GM18519 (cell line): Measurements from ENCODE around the gene RAB11B.
"Not testable (repeated sequence)": the region's sequence is repeated elsewhere in the genome, so short reads cannot be mapped to it uniquely, and the experiment has no call there.

Source experiments
- ATAC-seq: cut with Tn5 transposase; IDR thresholded peaks from one replicate; pipeline ENCODE4 v1.9.1; 2021; ENCODE audit warnings: mild to moderate bottlenecking, moderate library complexity; ENCODE audit not compliant: unreplicated experiment, low FRiP score

The RAB11B gene

DNA sequence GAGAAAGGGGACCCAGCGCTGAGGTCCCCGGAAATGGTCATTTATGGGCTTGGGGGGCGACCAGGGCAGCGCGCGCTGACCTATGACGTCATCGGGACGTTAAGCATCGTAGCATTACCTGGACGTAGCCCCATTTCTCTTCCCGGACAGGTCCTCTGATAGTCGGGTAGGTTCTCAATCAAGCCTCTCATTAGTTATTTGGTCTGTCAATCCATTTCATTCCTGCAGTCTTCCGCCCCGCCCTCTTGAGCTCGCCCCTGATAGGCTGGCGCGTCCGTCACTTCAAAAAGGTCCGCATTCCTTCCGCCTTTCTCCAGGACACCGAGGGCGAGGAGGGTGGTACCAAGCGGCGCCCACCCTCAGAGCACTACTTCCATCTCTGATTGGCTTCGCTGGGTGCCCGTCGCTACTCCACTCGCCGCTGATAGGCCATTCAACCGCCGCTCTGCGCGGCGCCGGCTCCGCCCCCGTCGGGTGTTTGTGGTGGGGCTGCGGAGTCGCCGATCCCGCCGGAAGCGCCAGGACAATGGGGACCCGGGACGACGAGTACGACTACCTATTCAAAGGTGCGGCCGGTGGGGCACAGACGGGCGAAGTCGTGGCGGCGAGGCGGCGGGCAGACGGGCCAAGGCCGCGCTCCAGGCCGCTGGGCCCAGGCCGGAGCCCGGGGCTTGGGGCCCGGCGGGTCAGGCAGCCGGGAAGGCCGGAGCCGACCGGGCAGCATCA is at the start of gene RAB11B:
Gene RAB11B (plus strand): TSS at position 470 of the 726 bp plus-strand sequence. CDS start 57 bp downstream, at position 527.
- peak; percentile 82 for ATAC-seq

- not testable (repeated sequence) for ATAC-seq
Observed at GRCh38 chr19:8341504-8341903, 48.7 kb upstream of the RAB11B start.

DNA sequence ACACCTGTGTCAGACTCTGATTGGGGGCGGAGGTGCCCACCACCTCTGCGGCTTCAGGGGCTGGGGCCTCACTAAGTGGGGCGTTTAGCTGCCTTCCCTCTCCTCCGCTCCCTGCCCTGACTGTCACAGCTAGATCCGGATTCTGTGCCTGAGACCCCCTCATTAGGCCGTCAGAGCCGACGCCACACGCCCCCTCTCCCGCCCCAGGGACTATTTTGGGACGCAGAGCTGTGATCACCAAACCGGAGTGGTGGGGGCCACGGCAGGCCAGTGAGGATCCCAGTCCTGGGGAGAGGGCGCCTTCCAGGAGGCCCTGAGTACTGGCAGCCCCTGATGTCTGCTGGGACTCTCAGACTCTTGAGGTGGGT is 47.9 kb upstream of the RAB11B start:
- ATAC-seq = no peak

DNA sequence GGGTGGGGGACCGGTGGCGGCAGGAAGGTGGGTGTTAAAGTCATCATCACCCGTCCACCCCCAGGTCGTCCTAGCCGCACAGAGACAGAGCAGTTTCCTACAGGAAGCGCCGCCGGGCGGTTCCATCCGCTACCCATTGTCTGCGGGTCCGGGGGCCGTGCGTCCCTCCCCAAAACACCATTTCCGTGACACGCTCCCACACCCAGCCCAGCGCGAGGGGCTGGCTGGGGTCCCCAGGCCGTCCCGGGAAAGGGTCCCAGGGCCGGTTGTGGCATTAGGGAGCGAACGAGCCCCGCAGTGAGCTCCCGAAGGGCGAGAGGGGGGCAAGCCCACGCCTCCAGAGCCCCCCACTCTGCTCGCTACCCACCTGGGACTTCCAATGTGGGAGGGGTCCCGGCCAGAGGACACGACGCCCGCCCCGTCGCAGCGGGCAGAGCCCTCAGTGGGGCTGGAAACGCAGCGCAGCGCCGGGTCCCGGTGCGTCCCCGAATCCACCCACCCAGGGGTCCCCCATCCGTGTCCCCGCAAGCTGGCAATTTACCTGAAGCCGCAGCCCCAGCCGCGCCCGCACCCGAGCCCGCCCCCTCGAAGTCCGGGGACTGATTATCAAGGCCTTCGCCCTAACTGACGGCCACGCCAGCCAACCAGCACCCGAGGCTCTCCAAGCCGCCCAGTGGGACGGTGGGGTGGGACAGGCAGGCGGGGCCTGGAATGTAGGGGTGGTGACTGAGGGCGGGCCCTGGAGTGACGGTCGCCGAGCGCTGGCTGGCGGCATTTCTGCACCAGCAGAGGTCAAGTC is 47.3 kb upstream of the RAB11B start, which contains the start of gene KANK3:
Gene KANK3 (minus strand): TSS at position 579 of the 799 bp plus-strand sequence. CDS start 5,434 bp downstream, outside the sequence.
- ATAC-seq = peak; percentile 47

DNA sequence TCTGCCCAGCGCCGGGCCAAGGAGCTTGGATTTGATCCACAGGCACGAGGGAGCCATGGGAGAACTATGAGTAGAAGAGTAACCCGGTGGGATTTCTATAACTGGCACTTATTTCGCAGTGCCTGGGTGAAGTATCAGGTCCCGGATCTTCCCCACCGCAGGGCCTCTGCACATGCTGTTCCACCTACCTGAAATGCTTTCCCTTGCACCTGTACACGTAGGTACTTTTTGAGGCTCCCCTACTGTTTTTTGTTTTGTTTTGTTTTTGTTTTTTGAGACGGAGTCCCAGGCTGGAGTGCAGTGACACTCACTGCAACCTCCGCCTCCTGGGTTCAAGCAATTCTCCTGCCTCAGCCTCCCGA is 46.7 kb upstream of the RAB11B start:
- ATAC-seq = no peak

- not testable (repeated sequence) for ATAC-seq
Observed at GRCh38 chr19:8349629-8350372, 40.4 kb upstream of the RAB11B start.

GRCh38 chr19:8352134-8352827 is 37.9 kb upstream of the RAB11B start:
- no peak for ATAC-seq

DNA sequence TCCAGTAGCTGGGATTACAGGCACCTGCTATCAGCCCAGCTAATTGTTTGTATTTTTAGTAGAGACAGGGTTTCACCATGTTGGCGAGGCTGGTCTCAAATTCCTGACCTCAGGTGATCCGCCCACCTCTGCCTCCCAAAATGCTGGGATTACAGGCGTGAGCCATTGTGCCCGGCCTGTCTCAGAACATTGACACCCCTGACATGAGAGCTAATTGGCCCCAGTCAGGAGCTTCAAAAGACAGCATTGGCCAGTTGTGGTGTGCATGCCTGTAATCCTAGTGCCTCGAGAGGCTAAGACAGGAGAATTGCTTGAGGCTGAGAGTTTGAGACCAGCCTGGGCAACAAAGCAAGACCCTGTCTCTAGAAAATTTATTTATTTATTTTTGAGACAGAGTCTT is 37.3 kb upstream of the RAB11B start:
- ATAC-seq = not testable (repeated sequence)

GRCh38 chr19:8355631-8356402 is 34.3 kb upstream of the RAB11B start:
- ATAC-seq = no peak

GRCh38 chr19:8357007-8357521 is 33.1 kb upstream of the RAB11B start:
- no peak for ATAC-seq

- ATAC-seq = no peak
Observed at GRCh38 chr19:8358948-8359347, 31.2 kb upstream of the RAB11B start.

GRCh38 chr19:8360196-8360595 is 30.0 kb upstream of the RAB11B start:
- ATAC-seq = no peak

- no peak for ATAC-seq
Observed at GRCh38 chr19:8361921-8362793, 28.0 kb upstream of the RAB11B start.

DNA sequence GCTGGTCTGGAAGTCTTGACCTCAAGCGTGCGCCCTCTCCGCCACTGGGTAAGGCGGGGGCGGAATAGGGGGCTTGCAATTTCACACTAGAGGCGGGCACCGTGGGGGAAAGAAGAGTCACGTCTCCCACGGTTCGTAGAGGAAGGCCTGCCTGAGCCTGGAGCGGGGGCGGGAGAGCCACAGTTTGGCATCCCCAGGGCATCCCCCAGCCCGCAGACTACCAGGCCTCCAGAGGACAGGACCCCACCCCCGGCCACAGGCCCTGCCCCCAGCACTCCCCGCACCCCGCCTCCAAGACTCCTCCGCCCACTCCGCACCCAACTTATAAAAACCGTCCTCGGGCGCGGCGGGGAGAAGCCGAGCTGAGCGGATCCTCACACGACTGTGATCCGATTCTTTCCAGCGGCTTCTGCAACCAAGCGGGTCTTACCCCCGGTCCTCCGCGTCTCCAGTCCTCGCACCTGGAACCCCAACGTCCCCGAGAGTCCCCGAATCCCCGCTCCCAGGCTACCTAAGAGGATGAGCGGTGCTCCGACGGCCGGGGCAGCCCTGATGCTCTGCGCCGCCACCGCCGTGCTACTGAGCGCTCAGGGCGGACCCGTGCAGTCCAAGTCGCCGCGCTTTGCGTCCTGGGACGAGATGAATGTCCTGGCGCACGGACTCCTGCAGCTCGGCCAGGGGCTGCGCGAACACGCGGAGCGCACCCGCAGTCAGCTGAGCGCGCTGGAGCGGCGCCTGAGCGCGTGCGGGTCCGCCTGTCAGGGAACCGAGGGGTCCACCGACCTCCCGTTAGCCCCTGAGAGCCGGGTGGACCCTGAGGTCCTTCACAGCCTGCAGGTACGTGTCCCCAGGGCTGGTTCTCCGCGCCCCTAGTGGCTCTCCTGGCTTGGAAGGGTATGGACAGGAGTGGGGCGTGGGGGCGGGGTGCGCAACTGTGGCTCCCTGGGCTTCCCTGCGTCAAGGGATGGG is 26.1 kb upstream of the RAB11B start, which contains the start of gene ANGPTL4:
Gene ANGPTL4 (plus strand): TSS at position 353 of the 969 bp plus-strand sequence. CDS start 167 bp downstream, at position 520.
- ATAC-seq = no peak

- no peak for ATAC-seq
Observed at GRCh38 chr19:8366121-8366581, 24.0 kb upstream of the RAB11B start.

DNA sequence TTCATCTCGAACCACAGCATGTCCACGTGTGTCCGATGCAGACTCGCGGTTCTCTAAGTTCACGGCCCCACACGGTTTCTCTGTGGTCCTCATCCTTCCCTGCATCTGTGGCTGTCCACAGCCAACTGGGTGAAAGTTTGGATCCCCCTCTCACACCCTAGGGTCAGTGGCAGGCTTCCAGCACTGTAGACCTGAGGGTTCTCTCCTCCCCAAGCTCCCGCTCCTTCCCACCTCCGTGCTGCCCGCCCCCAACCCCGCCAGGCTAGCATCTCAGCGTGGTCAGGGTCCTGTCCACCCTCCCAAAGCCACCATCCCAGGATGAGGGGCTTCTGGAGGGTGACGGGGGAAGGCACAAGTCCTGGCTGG is 23.2 kb upstream of the RAB11B start:
- ATAC-seq = no peak

GRCh38 chr19:8367327-8368001 is 22.7 kb upstream of the RAB11B start:
- ATAC-seq = no peak
